HEK293 (cell line): Measurements from ENCODE around the gene HEPACAM.

Experiments used
- CTCF ChIA-PET: fragments of 350-600 bp; formaldehyde crosslinking; extraction: SDS; loops from one replicate; lab custom pipeline; 2021; ENCODE audit warnings: antibody characterized with exemption; lab: Yijun Ruan, JAX
- POLR2A ChIA-PET: fragments of 300-600 bp; formaldehyde crosslinking; extraction: SDS; loops from one replicate; lab custom pipeline; 2020; ENCODE audit warnings: antibody characterized with exemption, inconsistent platforms; lab: Yijun Ruan, JAX
- H3K27ac ChIP-seq: fragments of 200-500 bp; sonication (Bioruptor generic); 2 replicates; pipeline ENCODE4 v1.5.1; 2014; ENCODE audit warnings: low read depth, low read length, control low read depth, inconsistent platforms; ENCODE audit errors: extremely low read depth
- H3K36me3 ChIP-seq, 2 experiments: fragments of 200-500 bp in 1 of 2; sonication (Bioruptor generic) in 1 of 2; 1 replicate in 1 of 2; 2 replicates in 1 of 2; pipeline ENCODE4 v1.5.1; 2014 to 2017; ENCODE audit warnings: inconsistent platforms in 2 of 2, low read length in 2 of 2; ENCODE audit not compliant: control insufficient read depth in 2 of 2, insufficient read depth in 1 of 2
- H3K4me1 ChIP-seq: fragments of 200-500 bp; sonication (Bioruptor generic); 2 replicates; pipeline ENCODE4 v1.5.1; 2014; ENCODE audit warnings: mild to moderate bottlenecking, low read length, inconsistent platforms; ENCODE audit not compliant: control insufficient read depth, insufficient read depth
- H3K4me3 ChIP-seq: 2 replicates; pipeline ENCODE4 v1.5.1; 2011; ENCODE audit warnings: low read depth, mild to moderate bottlenecking, control low read depth, low read length, moderate library complexity
- H3K9me3 ChIP-seq: fragments of 200-500 bp; sonication (Bioruptor generic); 2 replicates; pipeline ENCODE4 v1.5.1; 2014; ENCODE audit warnings: low read depth, low read length, inconsistent platforms; ENCODE audit not compliant: control insufficient read depth, insufficient read depth
- ELK4 ChIP-seq: IDR thresholded peaks from 2 replicates; pipeline ENCODE4 v1.6.1; 2011; ENCODE audit warnings: mild to moderate bottlenecking, low read depth, low read length, borderline replicate concordance
- FEZF1 ChIP-seq: fragments of 450-650 bp; formaldehyde crosslinking; IDR thresholded peaks from 2 replicates; pipeline ENCODE4 v1.5.1; 2016; ENCODE audit warnings: missing biosample characterization, missing genetic modification characterization
- INSM2 ChIP-seq: fragments of 450-650 bp; formaldehyde crosslinking; IDR thresholded peaks from 2 replicates; pipeline ENCODE4 v1.5.1; 2016; ENCODE audit warnings: missing biosample characterization, missing genetic modification characterization
- SP7 ChIP-seq: fragments of 450-650 bp; formaldehyde crosslinking; IDR thresholded peaks from 2 replicates; pipeline ENCODE4 v1.5.1; 2016; ENCODE audit warnings: missing biosample characterization, missing genetic modification characterization
- ZFP69B ChIP-seq: fragments of 450-650 bp; formaldehyde crosslinking; IDR thresholded peaks from 2 replicates; pipeline ENCODE4 v1.5.1; 2016; ENCODE audit warnings: missing biosample characterization, missing genetic modification characterization
- ZIC2 ChIP-seq: fragments of 450-650 bp; formaldehyde crosslinking; IDR thresholded peaks from 2 replicates; pipeline ENCODE4 v1.5.1; 2016; ENCODE audit warnings: missing biosample characterization, missing genetic modification characterization
- ZNF26 ChIP-seq: fragments of 450-650 bp; formaldehyde crosslinking; IDR thresholded peaks from 2 replicates; pipeline ENCODE4 v1.5.1; 2016; ENCODE audit warnings: missing biosample characterization, missing genetic modification characterization
- ZNF341 ChIP-seq: fragments of 450-650 bp; formaldehyde crosslinking; IDR thresholded peaks from 2 replicates; pipeline ENCODE4; 2016; ENCODE audit warnings: low read depth, missing biosample characterization, missing genetic modification characterization
- ZNF366 ChIP-seq: fragments of 450-650 bp; formaldehyde crosslinking; conservative IDR thresholded peaks from 2 replicates; pipeline ENCODE4 v1.5.1; 2016; ENCODE audit warnings: missing biosample characterization, missing genetic modification characterization
- ZNF416 ChIP-seq: fragments of 450-650 bp; formaldehyde crosslinking; IDR thresholded peaks from 2 replicates; pipeline ENCODE4 v1.5.1; 2016; ENCODE audit warnings: missing biosample characterization, missing genetic modification characterization
- ZNF514 ChIP-seq: fragments of 450-650 bp; formaldehyde crosslinking; IDR thresholded peaks from 2 replicates; pipeline ENCODE4 v1.5.1; 2016; ENCODE audit warnings: missing biosample characterization, missing genetic modification characterization
- ZNF521 ChIP-seq: fragments of 450-650 bp; formaldehyde crosslinking; IDR thresholded peaks from 2 replicates; pipeline ENCODE4 v1.5.1; 2017; ENCODE audit warnings: missing biosample characterization, mild to moderate bottlenecking, missing genetic modification characterization
- ZNF529 ChIP-seq: fragments of 450-650 bp; formaldehyde crosslinking; IDR thresholded peaks from 2 replicates; pipeline ENCODE4 v1.5.1; 2017; ENCODE audit warnings: missing genetic modification characterization, missing biosample characterization; ENCODE audit not compliant: insufficient replicate concordance
- ZNF544 ChIP-seq: fragments of 450-650 bp; formaldehyde crosslinking; IDR thresholded peaks from 2 replicates; pipeline ENCODE4 v1.5.0; 2017; ENCODE audit warnings: missing biosample characterization, missing genetic modification characterization
- ZNF621 ChIP-seq: fragments of 450-650 bp; formaldehyde crosslinking; IDR thresholded peaks from 2 replicates; pipeline ENCODE4 v1.5.1; 2017; ENCODE audit warnings: missing biosample characterization, missing genetic modification characterization
- ZNF624 ChIP-seq: fragments of 450-650 bp; formaldehyde crosslinking; IDR thresholded peaks from 2 replicates; pipeline ENCODE4 v1.5.1; 2017; ENCODE audit warnings: missing biosample characterization, missing genetic modification characterization
- ZNF707 ChIP-seq: fragments of 450-650 bp; formaldehyde crosslinking; IDR thresholded peaks from 2 replicates; pipeline ENCODE4 v1.5.1; 2016; ENCODE audit warnings: missing biosample characterization, missing genetic modification characterization
- ZNF776 ChIP-seq: fragments of 450-650 bp; formaldehyde crosslinking; IDR thresholded peaks from 2 replicates; pipeline ENCODE4 v1.5.0; 2017; ENCODE audit warnings: missing biosample characterization, missing genetic modification characterization, borderline replicate concordance
- ZSCAN30 ChIP-seq: fragments of 450-650 bp; IDR thresholded peaks from 2 replicates; pipeline ENCODE4 v1.5.1; 2018; ENCODE audit warnings: missing biosample characterization, mild to moderate bottlenecking, missing genetic modification characterization, moderate library complexity
- TF ChIP-seq, protein P1 (sequence below): fragments of 450-650 bp; formaldehyde crosslinking; IDR thresholded peaks from 2 replicates; pipeline ENCODE4 v1.5.1; 2016; ENCODE audit warnings: missing biosample characterization, missing genetic modification characterization, low read depth
- TF ChIP-seq, protein P2 (sequence below): fragments of 450-650 bp; formaldehyde crosslinking; conservative IDR thresholded peaks from 2 replicates; pipeline ENCODE4 v1.5.1; 2016; ENCODE audit warnings: low read depth, missing biosample characterization, missing genetic modification characterization
- TF ChIP-seq, protein P3 (sequence below): fragments of 450-650 bp; formaldehyde crosslinking; IDR thresholded peaks from 2 replicates; pipeline ENCODE4 v1.5.1; 2016; ENCODE audit warnings: missing biosample characterization, missing genetic modification characterization, low read depth

HEPACAM gene

GRCh38 chr11:124935548-124936514 is at the start of gene HEPACAM:
Gene HEPACAM (minus strand): TSS chr11:124936047. CDS start chr11:124936006, 41 bp downstream.
- Histone ChIP-seq H3K27ac (no peak within 1 kb of the TSS), H3K4me1 (no peaks in the 10 kb centered on the region), H3K9me3 (no peaks in the 10 kb centered on the region), H3K4me3 (no peak within 1 kb of the TSS), H3K36me3 (no peaks in the 10 kb centered on the region)
- POLR2A ChIA-PET, result no interaction called here
- CTCF ChIA-PET, result interaction anchor here (0.9 to 1.4 kb wide), 7 partner anchors 8 to 634 kb away, joined by 3 to 6 read pairs (median 4); no protein-coding TSS in a partner anchor
- TF ChIP-seq ZNF521 (tag by site-specific recombination) (no peak), ZNF707 (tag by site-specific recombination) (no peak), ZNF624 (tag by site-specific recombination) (no peak), ZNF26 (no peak), ZSCAN30 (tag by site-specific recombination) (no peak), ZNF776 (tag by site-specific recombination) (no peak), ZNF514 (tag by site-specific recombination) (no peak), ZNF366 (tag by site-specific recombination) (no peak), ZIC2 (tag by site-specific recombination) (no peak), ZNF544 (tag by site-specific recombination) (no peak), ZNF416 (tag by site-specific recombination) (no peak), FEZF1 (tag by site-specific recombination) (no peak)
- TF ChIP-seq, protein P1, sequence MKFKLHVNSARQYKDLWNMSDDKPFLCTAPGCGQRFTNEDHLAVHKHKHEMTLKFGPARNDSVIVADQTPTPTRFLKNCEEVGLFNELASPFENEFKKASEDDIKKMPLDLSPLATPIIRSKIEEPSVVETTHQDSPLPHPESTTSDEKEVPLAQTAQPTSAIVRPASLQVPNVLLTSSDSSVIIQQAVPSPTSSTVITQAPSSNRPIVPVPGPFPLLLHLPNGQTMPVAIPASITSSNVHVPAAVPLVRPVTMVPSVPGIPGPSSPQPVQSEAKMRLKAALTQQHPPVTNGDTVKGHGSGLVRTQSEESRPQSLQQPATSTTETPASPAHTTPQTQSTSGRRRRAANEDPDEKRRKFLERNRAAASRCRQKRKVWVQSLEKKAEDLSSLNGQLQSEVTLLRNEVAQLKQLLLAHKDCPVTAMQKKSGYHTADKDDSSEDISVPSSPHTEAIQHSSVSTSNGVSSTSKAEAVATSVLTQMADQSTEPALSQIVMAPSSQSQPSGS, result no peak

DNA sequence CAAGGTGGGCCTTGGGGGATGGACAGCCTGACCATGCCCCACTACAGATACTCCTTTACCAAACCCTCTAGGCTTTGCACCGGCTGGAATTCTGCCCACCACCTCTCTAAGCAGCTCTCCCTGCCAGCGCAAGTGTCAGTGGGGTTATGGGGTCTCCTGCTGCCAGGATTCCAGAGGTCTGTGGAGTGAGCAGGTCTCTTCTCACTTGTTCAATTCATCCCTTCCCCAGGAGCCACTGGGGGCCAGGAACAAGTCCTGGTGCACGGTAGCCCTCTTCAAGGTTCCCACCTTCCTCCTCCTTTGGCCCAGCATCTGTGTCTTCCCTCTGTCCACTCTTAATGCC is 48.6 kb upstream of the HEPACAM start:
- ChIA-PET CTCF (interaction anchor here (0.6 to 2.1 kb wide), 3 partner anchors 102 to 340 kb away, joined by 3 to 6 read pairs (median 4); no protein-coding TSS in a partner anchor), POLR2A (no interaction called here)
- Histone ChIP-seq H3K4me1 (no peaks in the 10 kb centered on the region), H3K36me3 (peaks cover 0 to 45% of the 10 kb centered on the region in 2 experiments; a peak in 1 of 3 replicates), H3K4me3 (no peak overlapping the region), H3K9me3 (no peaks in the 10 kb centered on the region), H3K27ac (no peak overlapping the region)
- TF ChIP-seq ZNF624 (tag by site-specific recombination) (no peak), ZFP69B (tag by site-specific recombination) (no peak), SP7 (no peak), ZIC2 (tag by site-specific recombination) (no peak), ZNF621 (no peak), ZNF341 (tag by site-specific recombination) (no peak), ELK4 (no peak), INSM2 (tag by site-specific recombination) (no peak), ZNF529 (tag by site-specific recombination) (no peak)
- TF ChIP-seq, protein P2, sequence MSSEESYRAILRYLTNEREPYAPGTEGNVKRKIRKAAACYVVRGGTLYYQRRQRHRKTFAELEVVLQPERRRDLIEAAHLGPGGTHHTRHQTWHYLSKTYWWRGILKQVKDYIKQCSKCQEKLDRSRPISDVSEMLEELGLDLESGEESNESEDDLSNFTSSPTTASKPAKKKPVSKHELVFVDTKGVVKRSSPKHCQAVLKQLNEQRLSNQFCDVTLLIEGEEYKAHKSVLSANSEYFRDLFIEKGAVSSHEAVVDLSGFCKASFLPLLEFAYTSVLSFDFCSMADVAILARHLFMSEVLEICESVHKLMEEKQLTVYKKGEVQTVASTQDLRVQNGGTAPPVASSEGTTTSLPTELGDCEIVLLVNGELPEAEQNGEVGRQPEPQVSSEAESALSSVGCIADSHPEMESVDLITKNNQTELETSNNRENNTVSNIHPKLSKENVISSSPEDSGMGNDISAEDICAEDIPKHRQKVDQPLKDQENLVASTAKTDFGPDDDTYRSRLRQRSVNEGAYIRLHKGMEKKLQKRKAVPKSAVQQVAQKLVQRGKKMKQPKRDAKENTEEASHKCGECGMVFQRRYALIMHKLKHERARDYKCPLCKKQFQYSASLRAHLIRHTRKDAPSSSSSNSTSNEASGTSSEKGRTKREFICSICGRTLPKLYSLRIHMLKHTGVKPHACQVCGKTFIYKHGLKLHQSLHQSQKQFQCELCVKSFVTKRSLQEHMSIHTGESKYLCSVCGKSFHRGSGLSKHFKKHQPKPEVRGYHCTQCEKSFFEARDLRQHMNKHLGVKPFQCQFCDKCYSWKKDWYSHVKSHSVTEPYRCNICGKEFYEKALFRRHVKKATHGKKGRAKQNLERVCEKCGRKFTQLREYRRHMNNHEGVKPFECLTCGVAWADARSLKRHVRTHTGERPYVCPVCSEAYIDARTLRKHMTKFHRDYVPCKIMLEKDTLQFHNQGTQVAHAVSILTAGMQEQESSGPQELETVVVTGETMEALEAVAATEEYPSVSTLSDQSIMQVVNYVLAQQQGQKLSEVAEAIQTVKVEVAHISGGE (tag by site-specific recombination), result no peak
- TF ChIP-seq, protein P3, sequence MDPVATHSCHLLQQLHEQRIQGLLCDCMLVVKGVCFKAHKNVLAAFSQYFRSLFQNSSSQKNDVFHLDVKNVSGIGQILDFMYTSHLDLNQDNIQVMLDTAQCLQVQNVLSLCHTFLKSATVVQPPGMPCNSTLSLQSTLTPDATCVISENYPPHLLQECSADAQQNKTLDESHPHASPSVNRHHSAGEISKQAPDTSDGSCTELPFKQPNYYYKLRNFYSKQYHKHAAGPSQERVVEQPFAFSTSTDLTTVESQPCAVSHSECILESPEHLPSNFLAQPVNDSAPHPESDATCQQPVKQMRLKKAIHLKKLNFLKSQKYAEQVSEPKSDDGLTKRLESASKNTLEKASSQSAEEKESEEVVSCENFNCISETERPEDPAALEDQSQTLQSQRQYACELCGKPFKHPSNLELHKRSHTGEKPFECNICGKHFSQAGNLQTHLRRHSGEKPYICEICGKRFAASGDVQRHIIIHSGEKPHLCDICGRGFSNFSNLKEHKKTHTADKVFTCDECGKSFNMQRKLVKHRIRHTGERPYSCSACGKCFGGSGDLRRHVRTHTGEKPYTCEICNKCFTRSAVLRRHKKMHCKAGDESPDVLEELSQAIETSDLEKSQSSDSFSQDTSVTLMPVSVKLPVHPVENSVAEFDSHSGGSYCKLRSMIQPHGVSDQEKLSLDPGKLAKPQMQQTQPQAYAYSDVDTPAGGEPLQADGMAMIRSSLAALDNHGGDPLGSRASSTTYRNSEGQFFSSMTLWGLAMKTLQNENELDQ, result no peak
